Left colon (tissue), 2 donors: ENCODE data around the gene PRSS48. TPM values are rescaled to one million over a fixed set of nuclear protein-coding genes. Genes with fewer than 3 reads are reported as not detected.
"Not testable (repeated sequence)": the region's sequence is repeated elsewhere in the genome, so short reads cannot be mapped to it uniquely, and the experiment has no call there.

Experiments
- ATAC-seq: fragments of 200-7000 bp; cut with Tn5 transposase; one replicate; pipeline ENCODE4 v1.9.1; 2020; ENCODE audit warnings: mild to moderate bottlenecking, moderate library complexity
- DNase-seq, 2 donors: peaks; one replicate each; pipeline ENCODE4 v3.0.0-alpha.2; 2020
- intact Hi-C, 2 donors: fragments of 100-400 bp; cut with DNase I in 1 of 2; cut with micrococcal nuclease in 1 of 2; formaldehyde crosslinking; loops; one replicate each; pipeline versions ENCODE4 v1.11.2 to v1.14.0; 2022; cut with DNase I, micrococcal nuclease
- long read RNA-seq: library from polyadenylated mRNA; unstranded; transcript quantifications from one replicate; pipeline ENCODE4 v2.0.0, GENCODE V29; 2021
- total RNA-seq, 2 donors: library from RNA; stranded (reverse); fragmentation: NEBNext Ultra II Directional; extraction: Animal tissue kit (Norgen Biotek cat#: 25700); gene quantifications; one replicate each; pipeline ENCODE4 v1.2.1, GENCODE V29; 2021
- donor health status: DM: no; HTN: no; CAD: no.
- donor health status: DM: yes; HTN: yes; CAD: no.

Gene PRSS48, protein sequence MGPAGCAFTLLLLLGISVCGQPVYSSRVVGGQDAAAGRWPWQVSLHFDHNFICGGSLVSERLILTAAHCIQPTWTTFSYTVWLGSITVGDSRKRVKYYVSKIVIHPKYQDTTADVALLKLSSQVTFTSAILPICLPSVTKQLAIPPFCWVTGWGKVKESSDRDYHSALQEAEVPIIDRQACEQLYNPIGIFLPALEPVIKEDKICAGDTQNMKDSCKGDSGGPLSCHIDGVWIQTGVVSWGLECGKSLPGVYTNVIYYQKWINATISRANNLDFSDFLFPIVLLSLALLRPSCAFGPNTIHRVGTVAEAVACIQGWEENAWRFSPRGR
- not detected for total RNA-seq
- long read RNA-seq = 0 reads

DNA sequence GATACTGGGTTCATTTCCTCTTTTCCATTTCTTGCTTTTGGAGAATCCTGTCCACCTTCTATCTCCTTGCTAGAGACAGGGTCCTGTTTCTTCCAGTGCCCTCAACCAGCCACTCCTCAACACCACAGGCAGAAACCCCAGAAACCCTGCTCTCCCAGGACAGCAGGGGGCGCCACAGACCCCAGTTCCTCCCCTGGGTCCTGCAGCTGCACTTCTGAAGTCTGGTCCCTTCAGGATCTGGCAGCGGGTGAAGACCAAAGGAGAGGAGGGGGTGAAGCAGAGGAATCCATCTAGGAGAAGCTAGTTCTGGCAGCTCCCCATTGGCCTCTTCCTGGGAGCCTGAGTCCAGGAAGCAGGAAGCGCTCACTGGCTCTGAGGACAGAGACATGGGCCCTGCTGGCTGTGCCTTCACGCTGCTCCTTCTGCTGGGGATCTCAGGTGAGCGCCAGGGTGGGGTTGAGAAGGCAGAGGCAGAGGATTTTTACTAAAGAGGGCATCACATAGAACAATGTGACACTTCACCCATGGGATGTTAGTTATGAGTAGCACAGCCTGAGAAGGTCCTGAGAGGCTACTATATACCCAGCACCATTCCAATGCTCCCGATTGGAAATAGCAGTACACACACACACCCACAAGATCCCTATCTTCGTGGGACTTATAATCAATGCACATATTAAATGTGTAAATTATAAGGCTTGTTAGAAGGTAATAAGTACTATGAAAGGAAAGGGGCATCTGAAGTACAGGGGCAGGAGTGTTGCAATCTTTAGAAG lies at the start of gene PRSS48:
Gene PRSS48, plus strand, starts transcription at position 375 of the 776 bp plus-strand sequence. Its CDS starts 12 bp downstream, at position 387.
- peak; percentile 44 to 77 for DNase-seq
- intact Hi-C loops = loop anchor here in 1 of 2 donors (5.0 kb wide), 1 partner anchor 85 kb away; no protein-coding TSS in a partner anchor
- ATAC-seq = peak; percentile 87

DNA sequence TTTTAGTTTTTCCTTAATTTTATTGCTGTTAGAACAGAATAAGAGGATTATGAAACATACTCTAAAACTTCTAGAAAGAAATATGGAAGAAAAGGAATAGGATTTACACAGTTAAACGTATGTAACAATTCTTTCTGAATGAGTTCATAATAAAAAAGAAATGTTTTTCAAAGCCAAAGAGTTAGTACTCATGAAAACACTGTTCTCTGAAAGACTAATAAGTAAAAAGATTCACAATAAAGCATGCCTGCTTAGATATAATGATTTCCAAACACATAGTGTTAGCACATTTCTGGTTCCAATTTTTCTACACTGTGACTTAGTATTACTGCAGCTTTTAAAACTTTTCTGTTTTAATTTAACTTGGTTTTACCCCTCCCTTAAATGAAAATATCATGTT lies 49.8 kb upstream of the PRSS48 start:
- DNase-seq (no peak), ATAC-seq (no peak)
- intact Hi-C loops = no loop called here

DNA sequence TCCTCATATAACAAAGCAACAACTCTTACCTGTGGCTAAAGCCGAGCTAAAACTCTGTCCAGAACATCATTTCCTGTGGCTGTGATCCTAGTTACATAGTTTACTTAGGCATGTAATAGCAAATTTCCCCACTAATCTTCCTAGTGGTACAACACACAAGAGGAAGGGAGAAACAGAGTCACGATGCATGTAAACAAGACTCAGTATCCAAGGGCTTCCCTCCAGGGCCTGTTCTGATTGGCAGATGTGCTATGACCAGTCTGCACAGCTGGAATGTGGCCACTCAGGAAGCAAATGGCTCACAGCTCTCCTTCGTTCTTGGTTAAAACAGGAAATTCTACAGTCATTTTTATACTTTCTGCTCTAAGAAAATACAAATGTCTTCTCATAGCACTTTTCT lies 49.2 kb upstream of the PRSS48 start:
- peak in 1 of 2 donors; percentile 9 for DNase-seq
- intact Hi-C loops = no loop called here
- ATAC-seq = no peak

DNA sequence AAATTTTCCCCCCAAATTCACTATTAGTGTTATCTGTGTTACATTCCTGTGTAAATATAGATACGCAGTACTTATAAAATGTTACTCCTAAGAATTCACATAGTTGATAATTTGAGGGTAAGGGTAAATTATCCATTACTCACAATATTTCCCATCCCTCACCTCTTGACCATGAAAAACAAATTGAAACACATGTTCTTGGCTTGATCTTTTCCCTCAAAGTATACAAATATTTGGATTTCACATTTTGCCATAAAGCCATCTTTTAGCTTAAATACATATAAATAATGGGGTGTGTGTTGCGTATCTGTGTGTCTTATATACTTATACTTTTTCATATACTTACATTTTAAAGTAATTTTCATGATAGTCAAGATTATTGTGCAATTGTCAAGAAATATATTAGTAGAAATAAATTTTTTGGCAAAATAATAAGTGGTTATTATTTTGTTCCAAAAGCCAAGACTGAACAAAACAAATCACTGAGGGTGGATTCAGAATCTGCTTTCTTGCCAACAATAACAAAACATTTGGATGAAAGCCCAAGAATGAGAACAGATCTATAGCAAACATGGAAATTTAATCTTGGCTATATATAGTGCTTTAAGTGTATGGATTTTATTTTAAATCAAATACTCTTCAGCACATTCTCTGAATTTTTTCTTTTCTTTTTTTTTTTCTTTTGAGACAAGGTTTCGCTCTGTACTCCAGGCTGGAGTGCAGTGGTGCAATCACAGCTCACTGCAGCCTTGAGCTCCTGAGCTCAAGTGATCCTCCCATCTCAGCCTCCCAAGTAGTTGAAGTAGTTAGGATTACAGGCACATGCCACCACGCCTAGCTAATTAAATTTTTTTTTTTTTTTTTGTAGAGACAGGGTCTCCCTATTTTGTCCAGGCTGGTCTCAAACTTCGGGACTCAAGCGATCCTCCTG lies 48.5 kb upstream of the PRSS48 start:
- ATAC-seq (no peak), DNase-seq (no peak)
- intact Hi-C loops = no loop called here

DNA sequence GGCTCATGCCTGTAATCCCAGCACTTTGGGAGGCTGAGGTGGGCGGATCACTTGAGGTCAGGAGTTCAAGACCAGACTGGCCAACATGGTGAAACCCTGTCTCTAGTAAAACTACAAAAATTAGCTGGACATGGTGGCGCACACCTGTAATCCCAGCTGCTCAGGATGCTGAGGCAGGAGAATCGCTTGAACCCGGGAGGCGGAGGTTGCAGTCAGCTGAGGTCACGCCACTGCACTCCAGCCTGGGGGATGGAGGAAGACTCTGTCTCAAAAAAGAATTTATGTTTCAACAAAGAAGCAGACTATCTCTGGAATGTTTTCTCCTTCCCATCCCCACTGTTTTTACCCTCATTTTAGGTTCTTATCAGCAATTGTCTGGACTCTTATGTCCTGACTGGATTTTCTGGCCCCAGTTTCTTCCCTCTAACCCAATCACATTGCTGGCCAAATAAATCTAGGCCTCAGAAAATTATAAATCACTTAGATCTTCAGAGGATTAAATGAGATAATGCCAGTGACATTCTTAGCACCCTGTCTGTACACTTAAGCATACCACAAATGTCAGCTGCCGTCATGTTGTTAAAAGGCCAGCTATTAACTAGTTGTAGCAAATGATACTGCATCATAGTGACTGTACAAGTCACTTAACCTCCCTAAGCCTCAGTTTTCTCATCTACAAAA lies 44.9 kb upstream of the PRSS48 start:
- ATAC-seq (no peak), DNase-seq (no peak)
- intact Hi-C loops = no loop called here

DNA sequence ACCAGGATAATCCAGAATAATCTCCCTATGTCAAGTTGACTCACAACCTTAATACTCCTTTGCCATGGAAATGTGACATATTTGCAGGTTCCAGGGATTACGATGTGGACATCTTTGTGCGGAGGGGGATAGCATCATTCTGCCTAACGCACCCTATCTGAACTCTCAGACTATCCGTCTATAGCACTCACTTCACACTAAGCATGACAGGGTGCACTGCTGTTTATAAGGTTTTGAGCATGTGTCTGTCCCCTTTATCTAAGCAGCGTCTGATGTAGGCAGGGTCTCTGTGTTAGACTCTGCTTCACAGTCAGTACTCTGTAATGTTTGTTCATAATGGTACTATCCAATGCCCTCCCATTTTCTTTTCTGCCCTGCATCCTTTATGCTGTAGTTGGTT lies 43.4 kb upstream of the PRSS48 start:
- DNase-seq (no peak), ATAC-seq (no peak)
- intact Hi-C loops = no loop called here

DNA sequence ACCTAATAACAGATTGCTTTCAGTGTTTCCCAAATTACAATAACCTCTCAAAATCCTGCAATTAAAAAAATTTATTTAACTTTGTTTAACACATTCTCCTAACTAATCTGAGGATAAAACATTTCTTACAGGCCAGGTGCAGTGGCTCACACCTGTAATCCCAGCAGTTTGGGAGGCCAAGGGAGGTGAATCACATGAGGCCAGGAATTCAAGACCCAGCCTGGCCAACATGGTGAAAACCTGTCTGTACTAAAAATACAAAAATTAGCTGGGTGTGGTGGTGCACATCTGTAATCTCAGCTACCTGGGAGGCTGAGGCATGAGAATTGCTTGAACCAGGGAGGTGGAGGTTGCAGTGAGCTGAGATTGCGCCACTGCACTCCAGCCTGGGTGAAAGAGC lies 41.6 kb upstream of the PRSS48 start:
- DNase-seq, ATAC-seq, intact Hi-C loops: not testable (repeated sequence)

DNA sequence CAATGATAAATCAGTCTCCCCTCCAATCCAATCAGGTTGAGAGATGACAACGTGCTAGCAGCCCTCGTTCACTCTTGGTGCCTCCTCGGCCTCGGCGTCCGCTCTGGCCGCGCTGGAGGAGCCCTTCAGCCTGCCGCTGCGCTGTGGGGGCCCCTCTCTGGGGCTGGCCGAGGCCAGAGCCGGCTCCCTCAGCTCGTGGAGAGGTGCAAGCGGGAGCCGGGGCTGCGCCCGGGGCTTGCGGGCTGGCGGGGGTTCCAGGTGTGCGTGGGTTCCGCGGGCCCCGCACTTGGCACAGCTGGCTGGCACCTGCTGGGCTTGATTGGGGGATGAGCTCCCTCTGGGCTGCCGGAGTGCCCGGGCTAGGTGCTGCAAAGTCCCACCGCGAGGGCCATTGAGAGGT lies 40.9 kb upstream of the PRSS48 start:
- intact Hi-C loops = no loop called here
- ATAC-seq (no peak), DNase-seq (no peak)

DNA sequence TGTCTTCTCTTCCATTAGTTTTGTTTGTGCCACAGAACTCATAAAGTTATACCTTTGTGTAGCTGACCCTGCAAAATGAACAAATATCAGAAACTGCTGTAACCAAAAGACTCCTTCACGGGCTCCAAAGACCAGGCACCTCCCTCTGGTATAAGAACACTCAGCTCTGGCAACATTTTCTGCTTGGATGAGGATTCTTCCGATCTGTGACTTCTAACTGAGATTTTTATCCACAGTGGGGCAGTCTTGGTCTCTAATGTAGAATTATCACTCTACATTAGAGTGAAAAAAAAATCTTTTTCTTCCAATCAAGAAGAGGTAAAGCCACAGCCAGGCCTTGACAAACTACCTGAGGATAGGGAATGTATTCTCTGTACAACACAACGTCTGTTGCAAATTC lies 38.5 kb upstream of the PRSS48 start:
- DNase-seq = no peak
- intact Hi-C loops = no loop called here
- no peak for ATAC-seq

DNA sequence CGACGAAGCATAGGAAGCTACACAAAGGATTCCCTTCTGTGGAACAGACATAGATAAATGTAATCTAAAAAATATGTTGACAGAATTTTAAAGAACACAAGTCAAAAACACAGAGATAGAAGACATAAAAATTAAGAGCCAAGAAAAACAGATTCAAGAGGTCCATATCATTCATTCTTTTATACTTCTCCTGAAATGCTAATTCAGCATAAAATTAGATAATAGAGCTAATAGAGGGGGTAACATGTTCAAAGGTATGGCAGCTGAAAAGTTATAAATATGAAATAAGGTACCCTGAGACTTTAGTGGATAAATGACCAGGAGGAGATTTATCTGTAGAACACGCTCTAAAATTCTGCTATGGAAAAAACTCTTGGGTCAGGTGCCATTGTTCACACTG lies 37.4 kb upstream of the PRSS48 start:
- ATAC-seq (no peak), DNase-seq (no peak)
- intact Hi-C loops = no loop called here

DNA sequence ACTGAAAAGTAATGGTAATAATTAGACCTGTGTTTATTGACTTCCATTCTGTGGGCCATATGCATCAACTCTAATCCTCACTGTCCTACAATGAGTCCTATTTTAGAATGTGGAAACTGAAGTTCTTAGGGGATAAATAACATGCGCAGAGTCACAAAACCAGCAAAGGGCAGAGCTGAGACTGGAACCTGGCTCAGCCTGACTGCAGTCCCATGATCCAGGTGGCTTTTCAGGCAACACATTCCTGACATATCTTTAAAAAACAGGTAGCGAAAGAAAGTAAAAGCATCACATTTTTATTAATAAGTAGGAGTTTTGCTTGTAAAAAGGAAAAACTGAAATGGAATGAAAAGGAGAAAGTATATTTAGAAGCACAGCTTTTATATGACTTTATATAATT lies 34.7 kb upstream of the PRSS48 start:
- ATAC-seq (no peak), DNase-seq (no peak)
- intact Hi-C loops = no loop called here

DNA sequence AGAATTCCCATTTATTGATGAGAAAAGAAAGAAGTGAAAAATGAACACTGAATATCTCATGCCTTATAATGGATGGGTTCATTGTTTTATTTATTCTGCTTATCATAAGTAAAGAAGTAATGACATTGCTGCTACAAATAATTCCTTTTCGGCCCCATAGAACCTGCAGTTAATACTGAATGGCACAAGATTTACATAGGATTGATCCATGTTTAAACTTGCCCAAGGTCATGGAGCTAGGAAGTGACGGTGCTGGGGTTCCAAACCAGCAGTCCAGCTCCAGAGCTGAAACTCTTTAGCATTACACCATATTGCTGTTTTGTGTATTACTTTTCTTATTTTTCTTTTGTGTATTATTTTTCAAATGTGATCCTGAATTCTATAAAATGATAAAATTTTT lies 30.2 kb upstream of the PRSS48 start:
- ATAC-seq = no peak
- intact Hi-C loops = no loop called here
- DNase-seq = no peak

DNA sequence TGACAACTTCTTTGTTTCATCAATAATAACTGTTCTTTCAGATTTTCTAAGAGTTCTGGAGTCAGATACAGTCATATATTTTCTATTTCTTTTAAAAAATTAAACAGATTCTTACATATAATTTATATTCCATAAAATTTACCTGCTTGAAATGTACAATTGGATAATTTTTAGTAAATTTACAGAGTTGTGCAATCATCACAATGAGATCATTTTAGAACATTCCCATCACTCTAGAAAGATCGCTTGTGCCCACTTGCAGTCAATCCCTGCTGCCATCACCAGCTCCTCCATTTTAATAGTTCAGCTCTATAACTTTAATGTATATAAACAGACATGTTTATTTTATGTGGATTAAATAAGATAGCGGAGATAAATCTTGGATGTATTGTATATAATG lies 29.6 kb upstream of the PRSS48 start:
- intact Hi-C loops = no loop called here
- no peak for DNase-seq
- ATAC-seq = no peak

DNA sequence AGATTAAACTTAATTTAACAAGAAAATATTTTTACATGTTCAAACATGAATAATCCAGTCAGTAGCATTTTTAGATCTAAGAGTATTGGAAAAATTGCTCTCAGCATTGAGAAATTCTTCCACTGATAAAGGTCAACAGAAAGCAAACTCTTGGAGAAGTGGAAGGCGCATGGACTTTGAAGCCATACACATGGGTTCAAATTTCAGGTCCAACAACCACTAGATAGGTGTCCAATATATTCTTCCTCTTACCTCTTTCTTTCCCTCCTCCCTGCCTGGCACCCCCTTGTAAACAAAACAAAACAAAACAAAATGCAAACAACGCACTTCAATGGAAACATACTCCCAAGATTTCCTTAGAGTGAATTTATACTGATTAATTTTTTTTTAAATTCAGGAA lies 28.4 kb upstream of the PRSS48 start:
- no peak for DNase-seq
- intact Hi-C loops = no loop called here
- peak; percentile 58 for ATAC-seq

DNA sequence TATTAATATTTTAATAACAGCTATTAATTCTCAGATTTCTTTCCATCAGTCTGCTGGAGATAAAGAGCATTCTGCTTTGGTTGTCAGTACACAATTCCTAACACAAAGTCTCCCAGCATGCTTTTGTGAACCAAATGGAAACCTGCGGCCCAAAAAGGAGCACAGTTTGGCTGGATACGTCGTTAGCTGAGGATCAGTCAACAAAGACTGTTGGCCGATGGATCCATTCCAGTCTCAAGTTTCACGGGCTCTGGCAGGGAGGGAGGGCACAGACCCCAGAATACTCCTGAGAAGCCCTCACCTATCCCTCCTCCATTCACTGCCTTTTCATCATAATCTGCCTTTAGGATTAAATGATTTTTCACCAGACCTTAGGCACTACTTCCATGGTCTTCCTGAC lies 26.3 kb upstream of the PRSS48 start:
- no peak for DNase-seq
- ATAC-seq = no peak
- intact Hi-C loops = no loop called here

DNA sequence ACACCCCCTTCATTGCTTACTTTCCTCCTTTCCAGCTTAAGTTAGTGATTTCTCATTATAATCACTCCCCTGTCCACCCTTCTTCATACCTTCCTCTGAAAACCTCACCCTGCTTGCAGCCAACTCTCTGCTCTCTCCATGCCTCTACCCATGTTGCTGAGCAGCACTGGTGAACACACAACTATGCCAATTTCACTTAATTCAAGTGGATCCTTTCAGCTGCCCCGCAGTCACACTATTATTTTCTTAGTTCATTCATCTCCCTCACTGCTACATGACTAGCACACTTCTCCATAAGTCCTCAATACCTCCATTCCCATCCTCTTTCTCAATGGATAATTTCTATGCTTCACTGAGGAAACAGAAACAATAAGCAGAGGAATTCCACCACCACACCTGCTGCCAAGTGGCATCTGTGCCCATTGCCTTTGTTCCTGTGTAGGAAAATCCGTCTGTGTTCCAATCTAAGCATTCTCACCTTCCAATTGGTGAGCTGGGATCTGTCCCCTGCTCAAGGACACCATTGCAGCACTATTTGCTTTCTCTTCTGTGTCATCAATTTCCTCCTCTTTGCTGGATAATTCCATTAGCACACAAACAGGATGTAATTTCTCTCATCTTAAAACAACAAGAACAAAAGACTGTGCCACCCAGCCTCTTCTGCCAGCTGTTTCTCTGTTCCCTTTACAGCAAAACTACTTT lies 25.2 kb upstream of the PRSS48 start:
- DNase-seq (no peak), ATAC-seq (peak; percentile 27)
- intact Hi-C loops = no loop called here

DNA sequence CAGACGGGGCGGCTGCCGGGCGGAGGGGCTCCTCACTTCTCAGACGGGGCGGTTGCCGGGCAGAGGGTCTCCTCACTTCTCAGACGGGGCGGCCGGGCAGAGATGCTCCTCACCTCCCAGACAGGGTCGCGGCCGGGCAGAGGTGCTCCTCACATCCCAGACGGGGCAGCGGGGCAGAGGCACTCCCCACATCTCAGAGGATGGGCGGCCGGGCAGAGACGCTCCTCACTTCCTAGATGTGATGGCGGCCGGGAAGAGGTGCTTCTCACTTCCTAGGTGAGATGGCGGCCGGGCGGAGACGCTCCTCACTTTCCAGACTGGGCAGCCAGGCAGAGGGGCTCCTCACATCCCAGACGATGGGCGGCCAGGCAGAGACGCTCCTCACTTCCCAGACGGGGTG lies 21.7 kb upstream of the PRSS48 start:
- intact Hi-C loops, ATAC-seq, DNase-seq: not testable (repeated sequence)

DNA sequence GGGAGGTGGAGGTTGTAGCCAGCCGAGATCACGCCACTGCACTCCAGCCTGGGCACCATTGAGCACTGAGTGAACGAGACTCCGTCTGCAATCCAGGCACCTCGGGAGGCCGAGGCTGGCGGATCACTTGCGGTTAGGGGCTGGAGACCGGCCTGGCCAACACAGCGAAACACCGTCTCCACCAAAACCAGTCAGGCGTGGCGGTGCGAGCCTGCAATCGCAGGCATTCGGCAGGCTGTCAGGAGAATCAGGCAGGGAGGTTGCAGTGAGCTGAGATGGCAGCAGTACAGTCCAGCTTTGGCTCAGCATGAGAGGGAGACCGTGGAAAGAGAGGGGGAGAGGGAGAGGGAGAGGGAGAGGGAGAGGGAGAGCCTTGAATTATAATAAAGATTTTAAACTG lies 21.3 kb upstream of the PRSS48 start:
- intact Hi-C loops, ATAC-seq, DNase-seq: not testable (repeated sequence)
